HEK293 (cell line): ENCODE data around the gene PBXIP1.

Experiments used
- CTCF ChIA-PET: fragments of 350-600 bp; formaldehyde crosslinking; extraction: SDS; loops from one replicate; lab custom pipeline; 2021; ENCODE audit warnings: antibody characterized with exemption; lab: Yijun Ruan, JAX
- POLR2A ChIA-PET: fragments of 300-600 bp; formaldehyde crosslinking; extraction: SDS; loops from one replicate; lab custom pipeline; 2020; ENCODE audit warnings: antibody characterized with exemption, inconsistent platforms; lab: Yijun Ruan, JAX
- H3K27ac ChIP-seq: fragments of 200-500 bp; sonication (Bioruptor generic); 2 replicates; pipeline ENCODE4 v1.5.1; 2014; ENCODE audit warnings: low read depth, low read length, control low read depth, inconsistent platforms; ENCODE audit errors: extremely low read depth
- H3K36me3 ChIP-seq, 2 experiments: fragments of 200-500 bp in 1 of 2; sonication (Bioruptor generic) in 1 of 2; 1 replicate in 1 of 2; 2 replicates in 1 of 2; pipeline ENCODE4 v1.5.1; 2014 to 2017; ENCODE audit warnings: inconsistent platforms in 2 of 2, low read length in 2 of 2; ENCODE audit not compliant: control insufficient read depth in 2 of 2, insufficient read depth in 1 of 2
- H3K4me1 ChIP-seq: fragments of 200-500 bp; sonication (Bioruptor generic); 2 replicates; pipeline ENCODE4 v1.5.1; 2014; ENCODE audit warnings: mild to moderate bottlenecking, low read length, inconsistent platforms; ENCODE audit not compliant: control insufficient read depth, insufficient read depth
- H3K4me3 ChIP-seq: 2 replicates; pipeline ENCODE4 v1.5.1; 2011; ENCODE audit warnings: low read depth, mild to moderate bottlenecking, control low read depth, low read length, moderate library complexity
- H3K9me3 ChIP-seq: fragments of 200-500 bp; sonication (Bioruptor generic); 2 replicates; pipeline ENCODE4 v1.5.1; 2014; ENCODE audit warnings: low read depth, low read length, inconsistent platforms; ENCODE audit not compliant: control insufficient read depth, insufficient read depth
- EGR2 ChIP-seq: fragments of 450-650 bp; formaldehyde crosslinking; IDR thresholded peaks from 2 replicates; pipeline ENCODE4 v1.5.1; 2016; ENCODE audit warnings: low read depth, missing biosample characterization, missing genetic modification characterization
- IKZF3 ChIP-seq: fragments of 450-650 bp; IDR thresholded peaks from 2 replicates; pipeline ENCODE4 v1.5.0; 2018; ENCODE audit warnings: missing biosample characterization, mild to moderate bottlenecking, missing genetic modification characterization, moderate library complexity
- KLF1 ChIP-seq: fragments of 450-650 bp; formaldehyde crosslinking; IDR thresholded peaks from 2 replicates; pipeline ENCODE4 v1.5.1; 2016; ENCODE audit warnings: missing biosample characterization, missing genetic modification characterization
- KLF16 ChIP-seq: fragments of 450-650 bp; formaldehyde crosslinking; IDR thresholded peaks from 2 replicates; pipeline ENCODE4 v1.5.1; 2017; ENCODE audit warnings: missing biosample characterization, missing genetic modification characterization
- RBAK ChIP-seq: fragments of 450-650 bp; formaldehyde crosslinking; IDR thresholded peaks from 2 replicates; pipeline ENCODE4 v1.5.1; 2016; ENCODE audit warnings: missing biosample characterization, missing genetic modification characterization
- SALL2 ChIP-seq: fragments of 450-650 bp; formaldehyde crosslinking; IDR thresholded peaks from 2 replicates; pipeline ENCODE4 v1.5.0; 2017; ENCODE audit warnings: missing biosample characterization, mild to moderate bottlenecking, missing genetic modification characterization, borderline replicate concordance
- SP3 ChIP-seq: fragments of 450-650 bp; formaldehyde crosslinking; IDR thresholded peaks from 2 replicates; pipeline ENCODE4 v1.5.1; 2016; ENCODE audit warnings: missing biosample characterization, missing genetic modification characterization
- SP7 ChIP-seq: fragments of 450-650 bp; formaldehyde crosslinking; IDR thresholded peaks from 2 replicates; pipeline ENCODE4 v1.5.1; 2016; ENCODE audit warnings: missing biosample characterization, missing genetic modification characterization
- YY1 ChIP-seq: fragments of 450-650 bp; formaldehyde crosslinking; IDR thresholded peaks from 2 replicates; pipeline ENCODE4 v1.5.1; 2018; ENCODE audit warnings: missing biosample characterization, missing genetic modification characterization
- YY2 ChIP-seq: fragments of 450-650 bp; formaldehyde crosslinking; IDR thresholded peaks from 2 replicates; pipeline ENCODE4 v1.5.1; 2016; ENCODE audit warnings: missing biosample characterization, missing genetic modification characterization
- ZFHX2 ChIP-seq: fragments of 450-650 bp; formaldehyde crosslinking; conservative IDR thresholded peaks from 2 replicates; pipeline ENCODE4 v1.5.1; 2016; ENCODE audit warnings: missing biosample characterization, missing genetic modification characterization
- ZNF140 ChIP-seq: fragments of 450-650 bp; formaldehyde crosslinking; IDR thresholded peaks from 2 replicates; pipeline ENCODE4 v1.5.1; 2016; ENCODE audit warnings: missing biosample characterization, missing genetic modification characterization
- ZNF274 ChIP-seq, 2 experiments: fragments of 200-500 bp in 1 of 2; fragments of 450-650 bp in 1 of 2; sonication (Bioruptor generic) in 1 of 2; formaldehyde crosslinking in 1 of 2; IDR thresholded peaks; 2 replicates each; pipeline versions ENCODE4 v1.5.1 to v1.6.1; 2014 to 2016; ENCODE audit warnings: borderline replicate concordance in 1 of 2, inconsistent platforms in 1 of 2, low read length in 1 of 2, missing biosample characterization in 1 of 2, missing genetic modification characterization in 1 of 2
- ZNF426 ChIP-seq: fragments of 450-650 bp; formaldehyde crosslinking; IDR thresholded peaks from 2 replicates; pipeline ENCODE4 v1.5.1; 2017; ENCODE audit warnings: missing biosample characterization, missing genetic modification characterization, mild to moderate bottlenecking, inconsistent platforms, moderate library complexity
- ZNF561 ChIP-seq: fragments of 450-650 bp; IDR thresholded peaks from 2 replicates; pipeline ENCODE4 v1.5.1; 2018; ENCODE audit warnings: missing biosample characterization, missing genetic modification characterization, borderline replicate concordance
- ZNF624 ChIP-seq: fragments of 450-650 bp; formaldehyde crosslinking; IDR thresholded peaks from 2 replicates; pipeline ENCODE4 v1.5.1; 2017; ENCODE audit warnings: missing biosample characterization, missing genetic modification characterization
- ZNF670 ChIP-seq: fragments of 450-650 bp; formaldehyde crosslinking; IDR thresholded peaks from 2 replicates; pipeline ENCODE4 v1.5.1; 2016; ENCODE audit warnings: missing biosample characterization, missing genetic modification characterization, low read depth
- ZNF776 ChIP-seq: fragments of 450-650 bp; formaldehyde crosslinking; IDR thresholded peaks from 2 replicates; pipeline ENCODE4 v1.5.0; 2017; ENCODE audit warnings: missing biosample characterization, missing genetic modification characterization, borderline replicate concordance
- ZNF791 ChIP-seq: fragments of 450-650 bp; formaldehyde crosslinking; IDR thresholded peaks from 2 replicates; pipeline ENCODE4 v1.5.1; 2016; ENCODE audit warnings: missing biosample characterization, missing genetic modification characterization
- TF ChIP-seq, protein P1 (sequence below): fragments of 450-650 bp; formaldehyde crosslinking; IDR thresholded peaks from 2 replicates; pipeline ENCODE4 v1.5.1; 2016; ENCODE audit warnings: missing biosample characterization, missing genetic modification characterization
- TF ChIP-seq, protein P2 (sequence below): fragments of 450-650 bp; formaldehyde crosslinking; IDR thresholded peaks from 2 replicates; pipeline ENCODE4; 2016; ENCODE audit warnings: missing biosample characterization, missing genetic modification characterization
- TF ChIP-seq, protein P3 (sequence below): fragments of 450-650 bp; formaldehyde crosslinking; IDR thresholded peaks from 2 replicates; pipeline ENCODE4 v1.5.1; 2016; ENCODE audit warnings: missing biosample characterization, missing genetic modification characterization
- TF ChIP-seq, protein P4 (sequence below): fragments of 450-650 bp; formaldehyde crosslinking; IDR thresholded peaks from 2 replicates; pipeline ENCODE4 v1.5.1; 2016; ENCODE audit warnings: missing biosample characterization, missing genetic modification characterization
- TF ChIP-seq, protein P5 (sequence below): fragments of 450-650 bp; formaldehyde crosslinking; IDR thresholded peaks from 2 replicates; pipeline ENCODE4 v1.5.1; 2016; ENCODE audit warnings: missing biosample characterization, missing genetic modification characterization, low read depth

PBXIP1 gene

DNA sequence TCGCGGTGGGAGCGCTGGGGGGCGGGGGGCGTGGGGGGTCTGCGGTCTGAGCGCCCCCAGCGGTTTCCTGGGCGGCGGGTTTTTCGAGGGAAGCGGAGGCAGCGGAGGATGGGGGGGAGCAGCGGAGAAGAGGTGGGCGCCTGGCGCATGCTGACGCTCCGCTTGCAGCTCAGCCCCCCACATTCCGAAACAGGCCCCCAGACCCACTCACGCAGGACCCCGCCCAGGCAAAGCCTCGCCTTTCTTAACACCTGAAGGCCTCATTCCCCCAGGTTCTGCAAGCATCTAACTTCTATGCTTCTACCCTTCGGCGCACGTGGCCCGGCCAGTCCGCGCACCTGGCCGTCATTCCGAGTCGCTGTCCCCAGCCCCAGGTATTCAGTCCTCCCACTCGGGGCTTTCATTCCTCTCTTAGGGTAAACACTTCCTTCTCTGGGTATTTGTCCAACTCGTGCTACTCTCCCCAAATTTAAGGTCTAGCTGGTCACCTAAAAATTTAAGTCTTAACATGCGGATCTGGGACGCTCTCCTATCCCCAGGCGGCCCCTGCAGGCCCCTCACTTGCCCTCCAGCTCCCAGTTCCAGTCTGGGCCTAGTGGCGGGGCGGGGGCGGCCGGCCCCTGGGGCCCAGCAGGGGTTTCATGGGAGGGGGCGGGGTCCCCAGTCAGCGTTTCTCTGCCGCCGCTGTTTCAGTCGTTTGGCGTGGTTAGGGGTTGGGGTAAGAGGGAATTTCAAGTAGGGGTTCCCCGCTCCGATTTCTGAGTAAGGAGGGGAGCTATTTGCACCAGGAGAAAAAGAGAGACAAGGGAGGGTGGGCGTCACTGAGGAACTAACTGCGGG is 43.9 kb upstream of the PBXIP1 start (continued):
- TF ChIP-seq, protein P1, sequence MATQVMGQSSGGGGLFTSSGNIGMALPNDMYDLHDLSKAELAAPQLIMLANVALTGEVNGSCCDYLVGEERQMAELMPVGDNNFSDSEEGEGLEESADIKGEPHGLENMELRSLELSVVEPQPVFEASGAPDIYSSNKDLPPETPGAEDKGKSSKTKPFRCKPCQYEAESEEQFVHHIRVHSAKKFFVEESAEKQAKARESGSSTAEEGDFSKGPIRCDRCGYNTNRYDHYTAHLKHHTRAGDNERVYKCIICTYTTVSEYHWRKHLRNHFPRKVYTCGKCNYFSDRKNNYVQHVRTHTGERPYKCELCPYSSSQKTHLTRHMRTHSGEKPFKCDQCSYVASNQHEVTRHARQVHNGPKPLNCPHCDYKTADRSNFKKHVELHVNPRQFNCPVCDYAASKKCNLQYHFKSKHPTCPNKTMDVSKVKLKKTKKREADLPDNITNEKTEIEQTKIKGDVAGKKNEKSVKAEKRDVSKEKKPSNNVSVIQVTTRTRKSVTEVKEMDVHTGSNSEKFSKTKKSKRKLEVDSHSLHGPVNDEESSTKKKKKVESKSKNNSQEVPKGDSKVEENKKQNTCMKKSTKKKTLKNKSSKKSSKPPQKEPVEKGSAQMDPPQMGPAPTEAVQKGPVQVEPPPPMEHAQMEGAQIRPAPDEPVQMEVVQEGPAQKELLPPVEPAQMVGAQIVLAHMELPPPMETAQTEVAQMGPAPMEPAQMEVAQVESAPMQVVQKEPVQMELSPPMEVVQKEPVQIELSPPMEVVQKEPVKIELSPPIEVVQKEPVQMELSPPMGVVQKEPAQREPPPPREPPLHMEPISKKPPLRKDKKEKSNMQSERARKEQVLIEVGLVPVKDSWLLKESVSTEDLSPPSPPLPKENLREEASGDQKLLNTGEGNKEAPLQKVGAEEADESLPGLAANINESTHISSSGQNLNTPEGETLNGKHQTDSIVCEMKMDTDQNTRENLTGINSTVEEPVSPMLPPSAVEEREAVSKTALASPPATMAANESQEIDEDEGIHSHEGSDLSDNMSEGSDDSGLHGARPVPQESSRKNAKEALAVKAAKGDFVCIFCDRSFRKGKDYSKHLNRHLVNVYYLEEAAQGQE (tag by site-specific recombination): 0 out of 2 replicates have a peak, but pooled peaks have one; percentile 26
- peak; percentile 57; the same call in 1 of the 2 replicates for TF ChIP-seq ZFHX2 (tag by site-specific recombination)

DNA sequence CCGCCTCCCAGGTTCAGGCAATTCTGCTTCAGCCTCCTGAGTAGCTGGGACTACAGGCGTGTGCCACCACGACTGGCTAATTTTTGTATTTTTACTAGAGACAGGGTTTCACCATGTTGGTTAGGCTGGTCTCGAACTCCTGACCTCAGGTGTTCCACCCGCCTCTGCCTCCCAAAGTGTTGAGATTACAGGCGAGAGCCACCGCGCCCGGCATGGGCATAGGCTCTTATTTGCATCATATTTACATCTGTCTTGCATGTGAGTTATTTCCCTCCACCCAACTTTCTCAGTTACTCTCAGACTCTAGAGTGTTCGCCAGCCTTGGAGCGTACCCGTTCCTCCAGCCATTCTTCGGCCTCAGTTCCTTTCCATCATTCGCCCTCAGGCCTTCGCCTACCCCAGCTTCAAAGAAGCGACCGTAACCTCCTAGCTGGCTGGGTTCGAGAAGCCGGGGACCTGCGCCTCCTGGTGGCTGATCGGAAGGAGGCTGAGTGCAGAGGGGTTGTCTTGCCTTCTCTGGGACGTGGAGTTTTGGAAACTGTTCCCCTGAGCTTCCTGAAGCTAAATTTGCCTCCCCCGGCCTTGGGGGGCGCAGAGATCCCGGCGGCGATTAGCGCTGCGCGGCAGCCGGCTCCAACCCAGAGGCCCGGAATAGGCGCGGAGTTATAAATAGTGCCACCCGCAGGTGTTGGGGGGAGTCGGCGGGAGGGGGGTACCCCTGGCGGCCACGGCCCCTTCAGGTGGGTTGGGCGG is 43.1 kb upstream of the PBXIP1 start:
- Histone ChIP-seq H3K27ac (no peak overlapping the region), H3K4me1 (peaks cover 7% of the 10 kb centered on the region), H3K36me3 (no peaks in the 10 kb centered on the region), H3K9me3 (no peaks in the 10 kb centered on the region), H3K4me3 (no peak overlapping the region)
- CTCF ChIA-PET: interaction anchor here (0.6 to 8.9 kb wide), 23 partner anchors 9 to 439 kb away, joined by 3 to 55 read pairs (median 6); partner anchors contain the start of genes FLAD1, PBXIP1, PYGO2 and SHC1
- POLR2A ChIA-PET: interaction anchor here (0.7 to 1.8 kb wide), 5 partner anchors 13 to 52 kb away, joined by 3 to 8 read pairs (median 3); partner anchors contain the start of genes ADAM15, FLAD1 and PYGO2
- TF ChIP-seq, protein P2, sequence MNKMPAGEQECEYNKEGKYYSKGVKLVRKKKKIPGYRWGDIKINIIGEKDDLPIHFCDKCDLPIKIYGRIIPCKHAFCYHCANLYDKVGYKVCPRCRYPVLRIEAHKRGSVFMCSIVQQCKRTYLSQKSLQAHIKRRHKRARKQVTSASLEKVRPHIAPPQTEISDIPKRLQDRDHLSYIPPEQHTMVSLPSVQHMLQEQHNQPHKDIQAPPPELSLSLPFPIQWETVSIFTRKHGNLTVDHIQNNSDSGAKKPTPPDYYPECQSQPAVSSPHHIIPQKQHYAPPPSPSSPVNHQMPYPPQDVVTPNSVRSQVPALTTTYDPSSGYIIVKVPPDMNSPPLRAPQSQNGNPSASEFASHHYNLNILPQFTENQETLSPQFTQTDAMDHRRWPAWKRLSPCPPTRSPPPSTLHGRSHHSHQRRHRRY (tag by site-specific recombination): no peak
- TF ChIP-seq ZNF274 (IDR thresholded peaks at IDR 0.05; ENCODE audit: low read length): no peak
- TF ChIP-seq ZNF274 (tag by site-specific recombination; IDR thresholded peaks at IDR 0.05; ENCODE audit: borderline replicate concordance): no peak
- TF ChIP-seq KLF1 (tag by site-specific recombination): no peak
- no peak for TF ChIP-seq ZNF791 (tag by site-specific recombination)
- TF ChIP-seq YY2 (tag by site-specific recombination): no peak
- no peak for TF ChIP-seq ZNF426 (tag by site-specific recombination)
- no peak for TF ChIP-seq ZNF140
- 0 out of 2 replicates have a peak, but pooled peaks have one; percentile 39 for TF ChIP-seq ZNF624 (tag by site-specific recombination)
- no peak for TF ChIP-seq RBAK (tag by site-specific recombination)
- TF ChIP-seq KLF16: no peak
- TF ChIP-seq ZNF776: no peak
- no peak for TF ChIP-seq YY1 (tag by site-specific recombination)
- TF ChIP-seq, protein P3, sequence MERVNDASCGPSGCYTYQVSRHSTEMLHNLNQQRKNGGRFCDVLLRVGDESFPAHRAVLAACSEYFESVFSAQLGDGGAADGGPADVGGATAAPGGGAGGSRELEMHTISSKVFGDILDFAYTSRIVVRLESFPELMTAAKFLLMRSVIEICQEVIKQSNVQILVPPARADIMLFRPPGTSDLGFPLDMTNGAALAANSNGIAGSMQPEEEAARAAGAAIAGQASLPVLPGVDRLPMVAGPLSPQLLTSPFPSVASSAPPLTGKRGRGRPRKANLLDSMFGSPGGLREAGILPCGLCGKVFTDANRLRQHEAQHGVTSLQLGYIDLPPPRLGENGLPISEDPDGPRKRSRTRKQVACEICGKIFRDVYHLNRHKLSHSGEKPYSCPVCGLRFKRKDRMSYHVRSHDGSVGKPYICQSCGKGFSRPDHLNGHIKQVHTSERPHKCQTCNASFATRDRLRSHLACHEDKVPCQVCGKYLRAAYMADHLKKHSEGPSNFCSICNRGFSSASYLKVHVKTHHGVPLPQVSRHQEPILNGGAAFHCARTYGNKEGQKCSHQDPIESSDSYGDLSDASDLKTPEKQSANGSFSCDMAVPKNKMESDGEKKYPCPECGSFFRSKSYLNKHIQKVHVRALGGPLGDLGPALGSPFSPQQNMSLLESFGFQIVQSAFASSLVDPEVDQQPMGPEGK (tag by site-specific recombination): peak; percentile 84
- TF ChIP-seq SP7 (tag by site-specific recombination): peak; percentile 40; the same call in 1 of the 2 replicates
- TF ChIP-seq, protein P4, sequence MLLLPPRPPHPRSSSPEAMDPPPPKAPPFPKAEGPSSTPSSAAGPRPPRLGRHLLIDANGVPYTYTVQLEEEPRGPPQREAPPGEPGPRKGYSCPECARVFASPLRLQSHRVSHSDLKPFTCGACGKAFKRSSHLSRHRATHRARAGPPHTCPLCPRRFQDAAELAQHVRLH (tag by site-specific recombination): no peak; the same call in 1 of the 2 replicates
- peak; percentile 41 for TF ChIP-seq IKZF3 (tag by site-specific recombination)
- TF ChIP-seq SALL2 (tag by site-specific recombination): no peak
- TF ChIP-seq, protein P5, sequence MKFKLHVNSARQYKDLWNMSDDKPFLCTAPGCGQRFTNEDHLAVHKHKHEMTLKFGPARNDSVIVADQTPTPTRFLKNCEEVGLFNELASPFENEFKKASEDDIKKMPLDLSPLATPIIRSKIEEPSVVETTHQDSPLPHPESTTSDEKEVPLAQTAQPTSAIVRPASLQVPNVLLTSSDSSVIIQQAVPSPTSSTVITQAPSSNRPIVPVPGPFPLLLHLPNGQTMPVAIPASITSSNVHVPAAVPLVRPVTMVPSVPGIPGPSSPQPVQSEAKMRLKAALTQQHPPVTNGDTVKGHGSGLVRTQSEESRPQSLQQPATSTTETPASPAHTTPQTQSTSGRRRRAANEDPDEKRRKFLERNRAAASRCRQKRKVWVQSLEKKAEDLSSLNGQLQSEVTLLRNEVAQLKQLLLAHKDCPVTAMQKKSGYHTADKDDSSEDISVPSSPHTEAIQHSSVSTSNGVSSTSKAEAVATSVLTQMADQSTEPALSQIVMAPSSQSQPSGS (tag by site-specific recombination): no peak
- TF ChIP-seq ZNF561: peak; percentile 41; the same call in 1 of the 2 replicates
- TF ChIP-seq SP3: 0 out of 2 replicates have a peak, but pooled peaks have one; percentile 16
- no peak for TF ChIP-seq ZNF670 (tag by site-specific recombination)
- no peak for TF ChIP-seq EGR2 (tag by site-specific recombination)
